ENCODE data around the gene PROCR. TPM values are rescaled to one million over a fixed set of nuclear protein-coding genes. Genes with fewer than 3 reads are reported as not detected.
A peak's percentile ranks its signal among the peaks of the same experiment; 100 is the strongest.
"Not testable (repeated sequence)": the region's sequence is repeated elsewhere in the genome, so short reads cannot be mapped to it uniquely, and the experiment has no call there.

The PROCR gene
- total RNA-seq, 2 experiments from 2014 or later: 1.5 to 2.4 TPM

- peaks cover 17% of the 10 kb centered on the region for H3K4me1 Mint-ChIP-seq
- H3K27ac Mint-ChIP-seq; ATAC-seq; H3K9me3 Mint-ChIP-seq (ENCODE audit: low read depth); H3K4me3 Mint-ChIP-seq; CTCF ChIA-PET; DNase-seq; H3K27me3 Mint-ChIP-seq; H3K36me3 Mint-ChIP-seq: not testable (repeated sequence)
Measured at GRCh38 chr20:35168701-35169409, 3.0 kb upstream of the PROCR start.

GRCh38 chr20:35171438-35171752 is 477 bp upstream of the PROCR start:
- Mint-ChIP-seq H3K27ac (peak overlapping the region; percentile 46), H3K36me3 (peaks cover 2% of the 10 kb centered on the region), H3K27me3 (no peaks in the 10 kb centered on the region), H3K4me1 (peaks cover 17% of the 10 kb centered on the region), H3K4me3 (peak overlapping the region; percentile 72), H3K9me3 (ENCODE audit: low read depth) (no peaks in the 10 kb centered on the region)
- DNase-seq (no peak), ATAC-seq (no peak)
- CTCF ChIA-PET: interaction anchor here (0.7 kb wide), 1 partner anchor 20 kb away, joined by 3 read pairs; no protein-coding TSS in a partner anchor

GRCh38 chr20:35172434-35172806 is 548 bp downstream of the PROCR start:
- H3K27me3 Mint-ChIP-seq: no peaks in the 10 kb centered on the region
- no peak for ATAC-seq
- CTCF ChIA-PET: interaction anchor here (1.0 kb wide), 1 partner anchor 27 kb away, joined by 3 read pairs; no protein-coding TSS in a partner anchor
- no peaks in the 10 kb centered on the region for H3K9me3 Mint-ChIP-seq (ENCODE audit: low read depth)
- peaks cover 2% of the 10 kb centered on the region for H3K36me3 Mint-ChIP-seq
- peaks cover 17% of the 10 kb centered on the region for H3K4me1 Mint-ChIP-seq
- no peak for DNase-seq
- H3K27ac Mint-ChIP-seq: no peak overlapping the region
- H3K4me3 Mint-ChIP-seq: peak overlapping the region; percentile 72

GRCh38 chr20:35173576-35174192 is 1.8 kb downstream of the PROCR start:
- no peak for DNase-seq
- CTCF ChIA-PET: interaction anchor here (0.9 kb wide), 1 partner anchor 22 kb away, joined by 3 read pairs; no protein-coding TSS in a partner anchor
- Mint-ChIP-seq H3K27ac (no peak overlapping the region), H3K4me1 (peaks cover 17% of the 10 kb centered on the region), H3K4me3 (no peak overlapping the region), H3K36me3 (peaks cover 2% of the 10 kb centered on the region), H3K27me3 (no peaks in the 10 kb centered on the region), H3K9me3 (ENCODE audit: low read depth) (no peaks in the 10 kb centered on the region)
- ATAC-seq: no peak

GRCh38 chr20:35174458-35175216 is 2.8 kb downstream of the PROCR start:
- CTCF ChIA-PET: no interaction called here
- H3K4me1 Mint-ChIP-seq: peaks cover 17% of the 10 kb centered on the region
- no peak overlapping the region for H3K27ac Mint-ChIP-seq
- no peak overlapping the region for H3K4me3 Mint-ChIP-seq
- peaks cover 2% of the 10 kb centered on the region for H3K36me3 Mint-ChIP-seq
- no peaks in the 10 kb centered on the region for H3K27me3 Mint-ChIP-seq
- no peak for ATAC-seq
- no peak for DNase-seq
- no peaks in the 10 kb centered on the region for H3K9me3 Mint-ChIP-seq (ENCODE audit: low read depth)

- no peaks in the 10 kb centered on the region for H3K9me3 Mint-ChIP-seq (ENCODE audit: low read depth)
- H3K27me3 Mint-ChIP-seq: no peaks in the 10 kb centered on the region
- no peak overlapping the region for H3K4me3 Mint-ChIP-seq
Measured at GRCh38 chr20:35176132-35176531, 4.3 kb downstream of the PROCR start.

GRCh38 chr20:35179292-35180212 is 7.7 kb downstream of the PROCR start:
- no peak overlapping the region for H3K27ac Mint-ChIP-seq
- DNase-seq (no peak), ATAC-seq (no peak)
- peaks cover 2% of the 10 kb centered on the region for H3K9me3 Mint-ChIP-seq (ENCODE audit: low read depth)
- CTCF ChIA-PET: interaction anchor here (1.1 kb wide), 1 partner anchor 12 kb away, joined by 3 read pairs; no protein-coding TSS in a partner anchor
- H3K4me3 Mint-ChIP-seq: no peak overlapping the region
- H3K4me1 Mint-ChIP-seq: no peaks in the 10 kb centered on the region
- H3K36me3 Mint-ChIP-seq: peaks cover 3% of the 10 kb centered on the region
- no peaks in the 10 kb centered on the region for H3K27me3 Mint-ChIP-seq

More at GRCh38 chr20:35176132-35176531, 4.3 kb downstream of the PROCR start:
- Mint-ChIP-seq H3K4me1 (peaks cover 16% of the 10 kb centered on the region), H3K27ac (no peak overlapping the region), H3K36me3 (peaks cover 2% of the 10 kb centered on the region)
- DNase-seq (no peak), ATAC-seq (no peak)
- CTCF ChIA-PET: no interaction called here

GRCh38 chr20:35180266-35180665 is 8.4 kb downstream of the PROCR start:
- no peak overlapping the region for H3K4me3 Mint-ChIP-seq
- CTCF ChIA-PET: interaction anchor here (1.1 kb wide), 1 partner anchor 11 kb away, joined by 3 read pairs; no protein-coding TSS in a partner anchor
- peaks cover 3% of the 10 kb centered on the region for H3K36me3 Mint-ChIP-seq
- DNase-seq: no peak
- H3K27ac Mint-ChIP-seq: no peak overlapping the region
- peaks cover 2% of the 10 kb centered on the region for H3K9me3 Mint-ChIP-seq (ENCODE audit: low read depth)
- H3K27me3 Mint-ChIP-seq: no peaks in the 10 kb centered on the region
- ATAC-seq: no peak
- no peaks in the 10 kb centered on the region for H3K4me1 Mint-ChIP-seq

GRCh38 chr20:35181731-35182130 is 9.9 kb downstream of the PROCR start:
- H3K36me3 Mint-ChIP-seq: peaks cover 3% of the 10 kb centered on the region
- peaks cover 2% of the 10 kb centered on the region for H3K9me3 Mint-ChIP-seq (ENCODE audit: low read depth)
- H3K27ac Mint-ChIP-seq: no peak overlapping the region
- no peaks in the 10 kb centered on the region for H3K4me1 Mint-ChIP-seq
- no peak overlapping the region for H3K4me3 Mint-ChIP-seq
- no peaks in the 10 kb centered on the region for H3K27me3 Mint-ChIP-seq
- no peak for DNase-seq
- ATAC-seq: no peak
- CTCF ChIA-PET: no interaction called here

GRCh38 chr20:35186691-35187289 is 14.9 kb downstream of the PROCR start:
- not testable (repeated sequence) for ATAC-seq; H3K27ac Mint-ChIP-seq; H3K27me3 Mint-ChIP-seq; H3K36me3 Mint-ChIP-seq; DNase-seq; H3K4me1 Mint-ChIP-seq; H3K4me3 Mint-ChIP-seq; H3K9me3 Mint-ChIP-seq (ENCODE audit: low read depth)
- CTCF ChIA-PET: interaction anchor here (1.2 kb wide), 1 partner anchor 42 kb away, joined by 3 read pairs; no protein-coding TSS in a partner anchor

GRCh38 chr20:35187584-35188190 is 15.8 kb downstream of the PROCR start:
- H3K27me3 Mint-ChIP-seq: no peaks in the 10 kb centered on the region
- ATAC-seq: no peak
- no peak overlapping the region for H3K4me3 Mint-ChIP-seq
- no peaks in the 10 kb centered on the region for H3K4me1 Mint-ChIP-seq
- H3K9me3 Mint-ChIP-seq (ENCODE audit: low read depth): peaks cover 2% of the 10 kb centered on the region
- DNase-seq: no peak
- CTCF ChIA-PET: interaction anchor here (1.2 kb wide), 1 partner anchor 43 kb away, joined by 3 read pairs; no protein-coding TSS in a partner anchor
- H3K36me3 Mint-ChIP-seq: peaks cover 1% of the 10 kb centered on the region
- no peak overlapping the region for H3K27ac Mint-ChIP-seq

- H3K9me3 Mint-ChIP-seq (ENCODE audit: low read depth); H3K27ac Mint-ChIP-seq; H3K36me3 Mint-ChIP-seq; H3K4me3 Mint-ChIP-seq; CTCF ChIA-PET; DNase-seq; ATAC-seq; H3K4me1 Mint-ChIP-seq; H3K27me3 Mint-ChIP-seq: not testable (repeated sequence)
Measured at GRCh38 chr20:35189223-35189622, 17.4 kb downstream of the PROCR start.

Measured in activated CD8-positive, alpha-beta memory T cell treated with anti-CD3 and anti-CD28 coated beads, Interleukin-2, amount 10 ng/mL, durations not matched to agents 7 days and 5 days (primary cell).